ENCODE results near the gene TSPAN4. TPM values are rescaled to one million over a fixed set of nuclear protein-coding genes. Genes with fewer than 3 reads are reported as not detected.

Gene TSPAN4
- total RNA-seq, 4 donors from 2014 or later, result 57.3 to 88.3 (median 70.7) TPM

GRCh38 chr11:849104-849824 is 6.6 kb downstream of the TSPAN4 start:
- WGBS, 2 donors, result 22 to 43% methylated on average over 11 to 54 of the region's 71 CpGs

GRCh38 chr11:849951-850774 is 7.5 kb downstream of the TSPAN4 start:
- intact Hi-C loops (cut with DNase I; ENCODE audit: low total_unique reads), result no loop called here
- WGBS, 2 donors, result 62 to 65% methylated on average over 59 to 74 of the region's 97 CpGs
- H3K4me3 ChIP-seq (ENCODE audit: low read depth, poor library complexity, severe bottlenecking), result no peak overlapping the region
- TF ChIP-seq CTCF (IDR thresholded peaks at IDR 0.05), result no peak
- TF ChIP-seq POLR2A (IDR thresholded peaks at IDR 0.05), result no peak
- DNase-seq (ENCODE audit: low spot score in 2 of 2), result no peak

More at GRCh38 chr11:849104-849824, 6.6 kb downstream of the TSPAN4 start:
- H3K4me3 ChIP-seq (ENCODE audit: low read depth, poor library complexity, severe bottlenecking), result no peak overlapping the region
- intact Hi-C loops (cut with DNase I; ENCODE audit: low total_unique reads), result no loop called here
- no peak for DNase-seq (ENCODE audit: low spot score in 2 of 2)
- TF ChIP-seq CTCF (IDR thresholded peaks at IDR 0.05) (no peak), POLR2A (IDR thresholded peaks at IDR 0.05) (no peak)

GRCh38 chr11:850775-851763 is 8.4 kb downstream of the TSPAN4 start:
- 74 to 85% methylated on average over 23 to 27 of the region's 28 CpGs for WGBS, 2 donors
- H3K4me3 ChIP-seq (ENCODE audit: low read depth, poor library complexity, severe bottlenecking), result no peak overlapping the region
- no peak for TF ChIP-seq POLR2A (IDR thresholded peaks at IDR 0.05)
- no peak for TF ChIP-seq CTCF (IDR thresholded peaks at IDR 0.05)
- no peak for DNase-seq (ENCODE audit: low spot score in 2 of 2)
- intact Hi-C loops (cut with DNase I; ENCODE audit: low total_unique reads), result no loop called here

- H3K4me3 ChIP-seq (ENCODE audit: low read depth, poor library complexity, severe bottlenecking), result no peak overlapping the region
- DNase-seq (ENCODE audit: low spot score in 2 of 2), result no peak
- TF ChIP-seq POLR2A (IDR thresholded peaks at IDR 0.05) (no peak), CTCF (IDR thresholded peaks at IDR 0.05) (no peak)
- 85 to 91% methylated on average over 13 to 15 of the region's 15 CpGs for WGBS, 2 donors
- intact Hi-C loops (cut with DNase I; ENCODE audit: low total_unique reads), result no loop called here
Measured at GRCh38 chr11:852762-853161, 10.1 kb downstream of the TSPAN4 start.

GRCh38 chr11:853682-854448 is 11.2 kb downstream of the TSPAN4 start:
- no peak for TF ChIP-seq POLR2A (IDR thresholded peaks at IDR 0.05)
- no peak for TF ChIP-seq CTCF (IDR thresholded peaks at IDR 0.05)
- DNase-seq (ENCODE audit: low spot score in 2 of 2), result no peak
- intact Hi-C loops (cut with DNase I; ENCODE audit: low total_unique reads), result no loop called here
- H3K4me3 ChIP-seq (ENCODE audit: low read depth, poor library complexity, severe bottlenecking), result no peak overlapping the region
- WGBS, 2 donors, result 90 to 94% methylated on average over 21 to 27 of the region's 27 CpGs

Measured in lower leg skin (tissue), 4 donors.